ENCODE results near the gene RPS6KA2. TPM values are rescaled to one million over a fixed set of nuclear protein-coding genes. Genes with fewer than 3 reads are reported as not detected.
A peak's percentile ranks its signal among the peaks of the same experiment; 100 is the strongest.

The RPS6KA2 gene
- polyA plus RNA-seq, 1 donor: 12.5 TPM

GRCh38 chr6:166603043-166603690 is 23.9 kb downstream of the RPS6KA2 start:
- H3K4me1 ChIP-seq (ENCODE audit: control insufficient read depth, insufficient read depth, low read length): no peaks in the 10 kb centered on the region
- no peaks in the 10 kb centered on the region for H3K27me3 ChIP-seq (ENCODE audit: control insufficient read depth, insufficient read depth, low read length)
- H3K9me3 ChIP-seq (ENCODE audit: control insufficient read depth, low read depth, low read length): no peaks in the 10 kb centered on the region
- no peak overlapping the region for H3K27ac ChIP-seq (ENCODE audit: low read length)
- H3K4me3 ChIP-seq (ENCODE audit: low read length): no peak overlapping the region
- H3K36me3 ChIP-seq (ENCODE audit: control insufficient read depth, insufficient read depth, low read length): no peaks in the 10 kb centered on the region
- no CpG with 5 or more reads among the region's 14 CpGs for WGBS (ENCODE audit: insufficient coverage, low lambda C conversion rate)
- no peak for DNase-seq

- Histone ChIP-seq H3K36me3 (ENCODE audit: control insufficient read depth, insufficient read depth, low read length) (no peaks in the 10 kb centered on the region), H3K27me3 (ENCODE audit: control insufficient read depth, insufficient read depth, low read length) (no peaks in the 10 kb centered on the region), H3K27ac (ENCODE audit: low read length) (no peak overlapping the region), H3K9me3 (ENCODE audit: control insufficient read depth, low read depth, low read length) (no peaks in the 10 kb centered on the region), H3K4me3 (ENCODE audit: low read length) (no peak overlapping the region), H3K4me1 (ENCODE audit: control insufficient read depth, insufficient read depth, low read length) (no peaks in the 10 kb centered on the region)
- WGBS (ENCODE audit: insufficient coverage, low lambda C conversion rate): 100% methylated on average over 1 of the region's 10 CpGs
- DNase-seq: no peak
Observed at GRCh38 chr6:166601956-166602355, 25.1 kb downstream of the RPS6KA2 start.

GRCh38 chr6:166600931-166601330 is 26.1 kb downstream of the RPS6KA2 start:
- Histone ChIP-seq H3K27me3 (ENCODE audit: control insufficient read depth, insufficient read depth, low read length) (no peaks in the 10 kb centered on the region), H3K4me1 (ENCODE audit: control insufficient read depth, insufficient read depth, low read length) (no peaks in the 10 kb centered on the region), H3K27ac (ENCODE audit: low read length) (no peak overlapping the region), H3K9me3 (ENCODE audit: control insufficient read depth, low read depth, low read length) (no peaks in the 10 kb centered on the region), H3K36me3 (ENCODE audit: control insufficient read depth, insufficient read depth, low read length) (no peaks in the 10 kb centered on the region), H3K4me3 (ENCODE audit: low read length) (no peak overlapping the region)
- 86% methylated on average over 1 of the region's 2 CpGs for WGBS (ENCODE audit: insufficient coverage, low lambda C conversion rate)
- no peak for DNase-seq

- DNase-seq: no peak
- H3K27me3 ChIP-seq (ENCODE audit: control insufficient read depth, insufficient read depth, low read length): no peaks in the 10 kb centered on the region
- H3K27ac ChIP-seq (ENCODE audit: low read length): peak overlapping the region; percentile 37
- no peaks in the 10 kb centered on the region for H3K36me3 ChIP-seq (ENCODE audit: control insufficient read depth, insufficient read depth, low read length)
- no peaks in the 10 kb centered on the region for H3K9me3 ChIP-seq (ENCODE audit: control insufficient read depth, low read depth, low read length)
- no CpG with 5 or more reads among the region's 5 CpGs for WGBS (ENCODE audit: insufficient coverage, low lambda C conversion rate)
- no peaks in the 10 kb centered on the region for H3K4me1 ChIP-seq (ENCODE audit: control insufficient read depth, insufficient read depth, low read length)
- H3K4me3 ChIP-seq (ENCODE audit: low read length): no peak overlapping the region
Observed at GRCh38 chr6:166599205-166599604, 27.8 kb downstream of the RPS6KA2 start.

GRCh38 chr6:166598441-166599138 is 28.5 kb downstream of the RPS6KA2 start:
- 78% methylated on average over 2 of the region's 11 CpGs for WGBS (ENCODE audit: insufficient coverage, low lambda C conversion rate)
- H3K36me3 ChIP-seq (ENCODE audit: control insufficient read depth, insufficient read depth, low read length): no peaks in the 10 kb centered on the region
- DNase-seq: no peak
- H3K4me3 ChIP-seq (ENCODE audit: low read length): no peak overlapping the region
- H3K27me3 ChIP-seq (ENCODE audit: control insufficient read depth, insufficient read depth, low read length): no peaks in the 10 kb centered on the region
- H3K27ac ChIP-seq (ENCODE audit: low read length): peak overlapping the region; percentile 37
- H3K4me1 ChIP-seq (ENCODE audit: control insufficient read depth, insufficient read depth, low read length): no peaks in the 10 kb centered on the region
- H3K9me3 ChIP-seq (ENCODE audit: control insufficient read depth, low read depth, low read length): no peaks in the 10 kb centered on the region

GRCh38 chr6:166597711-166598440 is 29.2 kb downstream of the RPS6KA2 start:
- 80% methylated on average over 1 of the region's 10 CpGs for WGBS (ENCODE audit: insufficient coverage, low lambda C conversion rate)

GRCh38 chr6:166596776-166597507 is 30.1 kb downstream of the RPS6KA2 start:
- no peaks in the 10 kb centered on the region for H3K27me3 ChIP-seq (ENCODE audit: control insufficient read depth, insufficient read depth, low read length)
- no peaks in the 10 kb centered on the region for H3K9me3 ChIP-seq (ENCODE audit: control insufficient read depth, low read depth, low read length)
- H3K4me3 ChIP-seq (ENCODE audit: low read length): no peak overlapping the region
- H3K4me1 ChIP-seq (ENCODE audit: control insufficient read depth, insufficient read depth, low read length): no peaks in the 10 kb centered on the region
- no peak overlapping the region for H3K27ac ChIP-seq (ENCODE audit: low read length)
- 94% methylated on average over 5 of the region's 15 CpGs for WGBS (ENCODE audit: insufficient coverage, low lambda C conversion rate)
- H3K36me3 ChIP-seq (ENCODE audit: control insufficient read depth, insufficient read depth, low read length): no peaks in the 10 kb centered on the region
- no peak for DNase-seq

More at GRCh38 chr6:166597711-166598440, 29.2 kb downstream of the RPS6KA2 start:
- no peak overlapping the region for H3K27ac ChIP-seq (ENCODE audit: low read length)
- no peak for DNase-seq
- H3K36me3 ChIP-seq (ENCODE audit: control insufficient read depth, insufficient read depth, low read length): no peaks in the 10 kb centered on the region
- no peaks in the 10 kb centered on the region for H3K4me1 ChIP-seq (ENCODE audit: control insufficient read depth, insufficient read depth, low read length)
- H3K9me3 ChIP-seq (ENCODE audit: control insufficient read depth, low read depth, low read length): no peaks in the 10 kb centered on the region
- H3K4me3 ChIP-seq (ENCODE audit: low read length): no peak overlapping the region
- no peaks in the 10 kb centered on the region for H3K27me3 ChIP-seq (ENCODE audit: control insufficient read depth, insufficient read depth, low read length)

- DNase-seq: no peak
- no peaks in the 10 kb centered on the region for H3K9me3 ChIP-seq (ENCODE audit: control insufficient read depth, low read depth, low read length)
- H3K27me3 ChIP-seq (ENCODE audit: control insufficient read depth, insufficient read depth, low read length): no peaks in the 10 kb centered on the region
- 68% methylated on average over 4 of the region's 6 CpGs for WGBS (ENCODE audit: insufficient coverage, low lambda C conversion rate)
- H3K36me3 ChIP-seq (ENCODE audit: control insufficient read depth, insufficient read depth, low read length): no peaks in the 10 kb centered on the region
- H3K4me3 ChIP-seq (ENCODE audit: low read length): no peak overlapping the region
- no peak overlapping the region for H3K27ac ChIP-seq (ENCODE audit: low read length)
- no peaks in the 10 kb centered on the region for H3K4me1 ChIP-seq (ENCODE audit: control insufficient read depth, insufficient read depth, low read length)
Observed at GRCh38 chr6:166595949-166596348, 31.1 kb downstream of the RPS6KA2 start.

- 80% methylated on average over 1 of the region's 13 CpGs for WGBS (ENCODE audit: insufficient coverage, low lambda C conversion rate)
- DNase-seq: no peak
Observed at GRCh38 chr6:166595061-166595780, 31.8 kb downstream of the RPS6KA2 start.

More at GRCh38 chr6:166595061-166595780, 31.8 kb downstream of the RPS6KA2 start:
- H3K4me1 ChIP-seq (ENCODE audit: control insufficient read depth, insufficient read depth, low read length): no peaks in the 10 kb centered on the region
- no peaks in the 10 kb centered on the region for H3K36me3 ChIP-seq (ENCODE audit: control insufficient read depth, insufficient read depth, low read length)
- no peaks in the 10 kb centered on the region for H3K9me3 ChIP-seq (ENCODE audit: control insufficient read depth, low read depth, low read length)
- H3K27me3 ChIP-seq (ENCODE audit: control insufficient read depth, insufficient read depth, low read length): no peaks in the 10 kb centered on the region
- no peak overlapping the region for H3K27ac ChIP-seq (ENCODE audit: low read length)
- H3K4me3 ChIP-seq (ENCODE audit: low read length): no peak overlapping the region
